Panc1 (cell line): ENCODE measurements around the gene DLG2. TPM values are rescaled to one million over a fixed set of nuclear protein-coding genes. Genes with fewer than 3 reads are reported as not detected.

Experiments used
- ATAC-seq: fragments of 200-7000 bp; cut with Tn5 transposase; 2 replicates; pipeline ENCODE4 v1.9.1; 2020; ENCODE audit warnings: mild to moderate bottlenecking, moderate library complexity
- BruUV-seq: library from RNA; stranded (reverse); fragments of 400-500 nt; replicated peaks from 2 replicates; lab custom pipeline; 2021; lab: Mats Ljungman, UMichigan
- CTCF ChIA-PET: fragments of 300-600 bp; sonication (Branson Sonifier 250); formaldehyde crosslinking; loops from one replicate; lab custom pipeline; 2022; ENCODE audit warnings: antibody characterized with exemption; lab: Charles Lee
- POLR2A ChIA-PET: fragments of 300-600 bp; sonication (Branson Sonifier 250); formaldehyde crosslinking; loops from one replicate; lab custom pipeline; 2022; ENCODE audit warnings: antibody characterized with exemption; lab: Charles Lee
- DNase-seq: peaks from one replicate; pipeline ENCODE4 v3.0.0-alpha.2; 2010; ENCODE audit warnings: low read depth, low spot score
- H3K27ac ChIP-seq: 2 replicates; pipeline ENCODE4 v1.5.1; 2011; ENCODE audit warnings: mild to moderate bottlenecking, low read length, inconsistent platforms
- H3K27me3 ChIP-seq: fragments of 200-500 bp; sonication (Bioruptor generic); 2 replicates; pipeline ENCODE4 v1.6.0; 2014; ENCODE audit warnings: low read length, inconsistent platforms; ENCODE audit not compliant: control insufficient read depth, insufficient read depth
- H3K36me3 ChIP-seq: fragments of 200-500 bp; sonication (Bioruptor generic); 2 replicates; pipeline ENCODE4 v1.5.1; 2014; ENCODE audit warnings: inconsistent platforms, mild to moderate bottlenecking, low read length, moderate library complexity; ENCODE audit not compliant: control insufficient read depth, insufficient read depth
- H3K4me1 ChIP-seq: 2 replicates; pipeline ENCODE4 v1.5.1; 2011; ENCODE audit warnings: inconsistent platforms, mild to moderate bottlenecking, low read length, moderate library complexity; ENCODE audit not compliant: control insufficient read depth, insufficient read depth
- H3K4me3 ChIP-seq, 2 experiments: 2 replicates each; pipeline ENCODE4 v1.5.1; 2011 to 2012; ENCODE audit warnings: low read depth in 2 of 2, low read length in 2 of 2, mild to moderate bottlenecking in 2 of 2, inconsistent platforms in 1 of 2, moderate library complexity in 1 of 2
- H3K9me3 ChIP-seq: fragments of 200-500 bp; sonication (Bioruptor generic); 2 replicates; pipeline ENCODE4 v1.5.1; 2014; ENCODE audit warnings: low read depth, mild to moderate bottlenecking, inconsistent platforms, low read length, moderate library complexity; ENCODE audit not compliant: control insufficient read depth, insufficient read depth
- CTCF ChIP-seq: fragments of 450-650 bp; IDR thresholded peaks from 2 replicates; pipeline ENCODE4 v1.5.1; 2017; ENCODE audit warnings: mild to moderate bottlenecking
- POLR2AphosphoS5 ChIP-seq: IDR thresholded peaks from 2 replicates; pipeline ENCODE4 v1.6.1; 2012; ENCODE audit warnings: mild to moderate bottlenecking, low read depth, low read length, moderate library complexity
- REST ChIP-seq, 2 experiments: IDR thresholded peaks; 2 replicates each; pipeline ENCODE4 v1.6.1; 2011 to 2012; ENCODE audit warnings: low read depth in 2 of 2, control low read depth in 1 of 2, low read length in 1 of 2, mild to moderate bottlenecking in 1 of 2, moderate library complexity in 1 of 2; ENCODE audit not compliant: insufficient read depth in 1 of 2
- SIN3A ChIP-seq: IDR thresholded peaks from 2 replicates; pipeline ENCODE4 v1.6.1; 2012; ENCODE audit warnings: low read depth, mild to moderate bottlenecking, low read length, moderate library complexity, borderline replicate concordance; ENCODE audit not compliant: insufficient read depth
- TCF7L2 ChIP-seq: IDR thresholded peaks from 2 replicates; pipeline ENCODE4 v1.6.1; 2011; ENCODE audit warnings: mild to moderate bottlenecking, low read depth, low read length, inconsistent platforms
- in situ Hi-C: cut with HindIII; loops from 2 replicates; pipeline ENCODE4 v1.10.0; 2016; ENCODE audit warnings: low sequenced_read_pairs, low pct_unique_long_range_greater_than_20kb
- intact Hi-C: fragments of 100-400 bp; cut with micrococcal nuclease; formaldehyde crosslinking; loops from one replicate; pipeline ENCODE4 v1.10.0; 2022; ENCODE audit not compliant: unreplicated experiment
- total RNA-seq: library from RNA; stranded (reverse); gene quantifications from one replicate; pipeline ENCODE4 v1.2.1, GENCODE V29; 2021; ENCODE audit not compliant: unreplicated experiment

The DLG2 gene
- total RNA-seq, 1 experiment from 2014 or later: 4.2 TPM

GRCh38 chr11:85385547-85385946, 241.6 kb downstream of the DLG2 start:
- TF ChIP-seq POLR2AphosphoS5 (no peak), TCF7L2 (no peak), CTCF (no peak), SIN3A (no peak), REST (IDR thresholded peaks at IDR 0.05; ENCODE audit: insufficient read depth in 1 of 2, low read depth in 2 of 2, low read length in 1 of 2) (no peak)
- POLR2A ChIA-PET: no interaction called here
- in situ Hi-C loops: no loop called here

GRCh38 chr11:85385111-85385510, 242.0 kb downstream of the DLG2 start:
- in situ Hi-C loops (no loop called here), intact Hi-C loops (no loop called here)
- H3K36me3 ChIP-seq: no peaks in the 10 kb centered on the region
- no TSS peak for BruUV-seq
- no peak for DNase-seq
- TF ChIP-seq POLR2AphosphoS5 (no peak), TCF7L2 (no peak), CTCF (no peak), SIN3A (no peak), REST (IDR thresholded peaks at IDR 0.05; ENCODE audit: insufficient read depth in 1 of 2, low read depth in 2 of 2, low read length in 1 of 2) (no peak)
- CTCF ChIA-PET: no interaction called here
- no peaks in the 10 kb centered on the region for H3K4me1 ChIP-seq
- ATAC-seq: no peak
- no peaks in the 10 kb centered on the region for H3K9me3 ChIP-seq
- no peak overlapping the region for H3K4me3 ChIP-seq
- no peaks in the 10 kb centered on the region for H3K27me3 ChIP-seq
- no peak overlapping the region for H3K27ac ChIP-seq
- POLR2A ChIA-PET: no interaction called here

More at GRCh38 chr11:85385547-85385946, 241.6 kb downstream of the DLG2 start:
- intact Hi-C loops: no loop called here
- Histone ChIP-seq H3K4me1 (no peaks in the 10 kb centered on the region), H3K27ac (no peak overlapping the region), H3K27me3 (no peaks in the 10 kb centered on the region), H3K36me3 (no peaks in the 10 kb centered on the region), H3K9me3 (no peaks in the 10 kb centered on the region), H3K4me3 (no peak overlapping the region)
- ATAC-seq (no peak), DNase-seq (no peak)
- CTCF ChIA-PET: no interaction called here
- no TSS peak for BruUV-seq
